ENCODE measurements around the gene BIVM.

Gene BIVM

DNA sequence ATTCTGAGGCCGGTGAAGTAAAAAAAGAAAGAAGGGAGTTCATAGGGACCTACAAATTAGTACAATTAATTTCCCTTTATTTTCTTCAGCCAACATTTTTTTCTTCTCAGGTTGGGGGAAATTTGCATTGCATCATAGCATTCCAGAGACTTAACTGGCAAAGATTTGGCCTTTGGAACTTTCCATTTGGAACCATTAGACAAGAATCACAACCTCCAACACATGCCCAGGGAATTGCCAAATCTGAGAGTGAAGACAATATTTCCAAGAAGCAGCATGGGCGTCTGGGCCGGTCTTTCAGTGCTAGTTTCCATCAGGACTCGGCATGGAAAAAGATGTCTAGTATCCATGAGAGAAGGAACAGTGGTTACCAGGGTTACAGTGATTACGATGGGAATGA is 40.5 kb downstream of the BIVM start:
- no peak for DNase-seq (ENCODE audit: low read depth in 2 of 2)

DNA sequence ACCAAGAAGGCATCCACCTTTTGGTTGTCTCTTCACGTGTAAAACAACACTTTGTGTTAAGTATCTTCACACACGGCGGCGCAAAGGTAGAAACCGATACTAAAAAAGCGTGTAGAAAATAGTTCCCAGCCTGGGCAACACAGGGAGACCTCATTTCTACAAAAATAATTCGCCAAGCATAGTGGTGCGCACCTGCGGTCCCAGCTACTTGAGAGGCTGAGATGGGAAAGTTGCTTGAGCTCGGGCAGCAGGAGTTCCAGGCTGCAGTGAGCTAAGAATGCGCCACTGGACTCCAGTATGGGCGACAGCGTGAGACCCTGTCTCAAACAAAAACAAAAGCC is 46.3 kb downstream of the BIVM start:
- DNase-seq (ENCODE audit: low read depth in 2 of 2) = no peak

DNA sequence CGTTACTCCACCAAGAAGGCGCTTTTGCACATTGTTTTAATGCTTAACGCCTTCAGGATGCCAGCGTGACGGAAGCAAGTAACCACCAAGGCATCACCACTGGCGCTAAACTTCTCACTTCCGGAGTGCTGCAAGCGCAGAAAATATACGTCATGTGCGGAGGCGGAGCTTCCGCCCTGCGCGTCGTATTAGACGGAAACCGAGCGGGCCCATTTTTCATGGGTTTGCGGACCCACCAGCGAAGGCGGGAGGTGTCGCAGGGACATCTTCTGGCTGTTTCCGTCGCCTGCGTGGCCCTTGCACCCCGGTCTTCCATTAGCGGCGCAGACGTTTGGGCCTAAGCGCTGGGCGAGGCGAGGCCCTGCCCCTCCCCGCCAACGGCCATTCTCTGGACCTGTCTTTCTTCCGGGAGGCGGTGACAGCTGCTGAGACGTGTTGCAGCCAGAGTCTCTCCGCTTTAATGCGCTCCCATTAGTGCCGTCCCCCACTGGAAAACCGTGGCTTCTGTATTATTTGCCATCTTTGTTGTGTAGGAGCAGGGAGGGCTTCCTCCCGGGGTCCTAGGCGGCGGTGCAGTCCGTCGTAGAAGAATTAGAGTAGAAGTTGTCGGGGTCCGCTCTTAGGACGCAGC is 46.8 kb downstream of the BIVM start, which contains the start of gene ERCC5:
Gene ERCC5 (plus strand): TSS at position 403 of the 631 bp plus-strand sequence. CDS start 235 bp downstream, outside the sequence.
- DNase-seq (ENCODE audit: low read depth in 2 of 2) = peak; percentile 87 to 95

DNA sequence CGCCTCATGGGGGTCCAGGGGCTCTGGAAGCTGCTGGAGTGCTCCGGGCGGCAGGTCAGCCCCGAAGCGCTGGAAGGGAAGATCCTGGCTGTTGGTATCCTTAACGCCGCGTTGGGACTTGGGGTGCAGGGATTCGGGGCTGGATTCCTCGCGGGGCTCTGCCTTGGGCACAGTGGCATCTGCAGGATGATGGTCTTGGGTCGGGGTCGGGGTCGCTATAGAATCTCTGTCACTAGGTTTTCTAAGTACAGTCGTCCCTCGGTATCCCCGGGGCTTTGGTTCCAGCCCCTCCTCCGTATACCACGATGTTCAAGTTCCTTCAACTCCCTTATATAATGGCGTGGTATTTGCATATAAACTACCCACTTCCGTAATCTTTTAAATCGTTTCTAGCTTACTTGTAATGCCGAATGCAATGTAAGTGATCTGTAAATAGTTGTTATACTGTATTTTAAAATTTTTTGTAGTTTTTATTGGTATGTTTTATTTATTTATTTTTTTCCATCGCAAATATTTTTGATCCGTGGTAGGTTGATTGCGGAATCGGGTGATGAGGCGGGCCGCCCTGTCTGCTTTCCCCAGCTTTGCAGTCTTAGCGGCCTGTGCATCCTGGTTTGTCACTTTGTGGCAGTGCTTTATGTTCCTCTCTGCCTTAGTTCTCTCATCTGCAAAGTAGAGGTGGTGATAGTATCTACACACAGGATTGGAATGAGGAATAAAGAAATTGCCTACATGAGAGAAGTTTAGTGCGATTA is 47.5 kb downstream of the BIVM start:
- DNase-seq (ENCODE audit: low read depth in 2 of 2) = peak in 1 of 2 donors; percentile 17

DNA sequence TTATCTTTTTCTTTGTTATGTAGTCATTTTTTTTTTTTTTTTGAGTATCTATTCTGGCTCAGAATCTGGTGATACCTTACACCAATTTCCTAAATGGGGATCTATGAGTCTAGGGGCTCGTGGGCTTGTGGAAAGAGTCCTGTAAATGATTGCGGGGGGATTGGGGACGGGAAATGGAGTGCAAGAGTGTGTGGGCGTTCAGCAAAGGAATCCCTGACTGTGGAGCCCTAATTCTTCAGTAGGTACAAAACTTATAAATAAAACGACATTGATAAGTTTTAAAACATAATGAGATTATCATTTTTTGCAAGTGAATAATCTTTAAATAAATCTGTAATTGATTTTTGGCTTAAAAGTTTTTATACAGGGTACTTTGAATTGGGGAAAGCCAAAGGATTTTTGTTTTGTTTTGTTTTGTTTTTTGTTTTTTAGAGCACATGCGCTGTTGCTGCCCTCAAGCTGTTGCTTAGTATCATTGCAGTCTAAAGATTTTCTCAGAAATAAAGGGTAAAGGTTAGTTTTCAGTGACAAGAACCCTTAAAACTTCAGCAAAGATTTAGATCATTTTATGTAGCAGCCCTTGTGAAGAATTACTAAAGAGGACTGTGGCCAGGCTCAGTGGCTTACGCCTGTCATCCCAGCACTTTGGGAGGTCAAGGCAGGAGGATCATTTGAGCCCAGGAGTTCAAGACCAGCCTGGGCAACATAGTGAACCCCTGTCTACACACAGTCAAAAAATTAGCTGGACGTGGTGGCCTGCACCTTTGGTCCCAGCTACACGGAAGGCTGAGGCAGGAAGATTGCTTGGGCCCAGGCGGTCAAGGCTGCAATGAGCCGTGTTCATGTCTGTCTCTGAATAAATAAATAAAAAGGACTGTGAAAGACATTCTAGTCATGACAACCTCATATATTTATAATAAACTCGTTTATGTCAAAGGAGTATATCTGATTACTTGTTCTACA is 48.6 kb downstream of the BIVM start:
- DNase-seq (ENCODE audit: low read depth in 2 of 2) = no peak

DNA sequence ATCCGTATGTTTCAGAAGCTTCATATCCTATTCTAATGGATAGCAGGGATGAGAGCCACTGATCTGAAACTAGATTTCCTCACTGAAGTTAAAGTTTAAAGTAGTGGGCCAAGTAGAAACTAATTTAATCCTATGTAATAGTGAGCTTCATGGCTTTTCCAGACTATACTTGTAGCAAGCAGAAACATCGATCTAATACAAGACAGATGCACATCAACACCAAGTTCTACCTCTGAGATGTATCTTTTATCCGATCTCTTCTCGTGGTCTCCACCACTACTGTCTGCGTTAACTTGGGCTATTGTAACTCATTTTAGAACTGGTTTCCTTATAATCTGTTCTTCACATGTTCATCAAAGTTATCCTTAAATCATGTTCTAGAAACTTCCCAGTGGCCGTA is 50.0 kb downstream of the BIVM start:
- DNase-seq (ENCODE audit: low read depth in 2 of 2) = no peak

DNA sequence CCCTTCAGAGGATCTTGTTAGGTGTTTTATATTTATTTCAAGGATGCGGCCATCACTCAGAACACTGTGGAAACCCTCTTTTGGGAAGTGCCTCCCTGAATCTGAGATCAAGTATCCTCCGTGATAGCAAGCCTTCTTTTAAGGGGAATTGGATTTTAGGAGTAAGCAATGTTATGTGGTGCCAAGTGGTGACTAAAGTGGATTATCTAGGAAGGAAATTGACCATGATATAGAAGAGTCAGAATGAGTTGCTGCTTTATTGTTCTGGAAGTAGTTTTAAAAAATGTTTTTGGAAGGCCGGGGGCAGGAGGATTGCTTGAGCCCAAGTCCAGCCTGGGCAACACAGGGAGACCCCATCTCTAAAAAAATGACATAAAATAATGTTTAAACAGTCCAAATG is 53.6 kb downstream of the BIVM start:
- DNase-seq (ENCODE audit: low read depth in 2 of 2) = no peak

DNA sequence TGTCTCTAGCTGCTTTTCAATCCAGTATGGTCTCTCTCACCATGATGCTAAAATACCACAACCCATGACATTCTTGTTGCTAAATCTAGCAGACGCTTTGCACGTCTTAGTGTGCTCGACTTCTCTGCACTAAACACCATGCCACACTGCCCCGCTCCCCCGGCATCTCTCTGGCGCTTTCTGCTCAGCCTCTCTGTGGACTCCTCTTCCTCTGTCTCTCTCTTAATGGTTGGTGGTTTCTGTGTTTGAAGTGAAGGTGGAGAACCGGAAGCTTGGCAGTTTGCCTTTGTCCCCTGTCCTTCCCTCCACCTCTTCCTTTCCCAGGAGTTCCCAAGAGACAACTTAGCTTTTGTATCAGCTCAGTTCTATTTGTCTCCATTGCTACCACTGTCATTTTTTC is 55.8 kb downstream of the BIVM start:
- no peak for DNase-seq (ENCODE audit: low read depth in 2 of 2)

DNA sequence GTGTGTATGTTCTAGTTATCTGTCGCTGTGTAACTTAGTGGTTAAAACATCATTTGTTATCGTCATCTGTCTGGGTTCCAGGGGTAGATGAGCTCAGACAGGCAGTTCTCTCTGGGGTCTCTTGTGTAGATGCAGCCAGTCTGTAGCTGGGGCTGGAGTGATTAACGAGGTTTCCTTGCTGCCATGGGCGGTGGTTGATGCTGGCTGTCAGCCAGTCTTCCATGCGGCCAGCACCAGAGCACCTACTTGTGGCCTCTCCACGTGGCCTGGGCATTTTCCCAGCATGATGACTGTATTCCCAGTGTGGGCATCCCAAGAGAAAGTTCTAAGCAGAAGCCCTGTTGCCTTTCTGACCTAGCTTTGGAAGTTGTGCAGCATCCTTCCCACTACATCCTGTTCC is 57.6 kb downstream of the BIVM start:
- DNase-seq (ENCODE audit: low read depth in 2 of 2) = no peak

DNA sequence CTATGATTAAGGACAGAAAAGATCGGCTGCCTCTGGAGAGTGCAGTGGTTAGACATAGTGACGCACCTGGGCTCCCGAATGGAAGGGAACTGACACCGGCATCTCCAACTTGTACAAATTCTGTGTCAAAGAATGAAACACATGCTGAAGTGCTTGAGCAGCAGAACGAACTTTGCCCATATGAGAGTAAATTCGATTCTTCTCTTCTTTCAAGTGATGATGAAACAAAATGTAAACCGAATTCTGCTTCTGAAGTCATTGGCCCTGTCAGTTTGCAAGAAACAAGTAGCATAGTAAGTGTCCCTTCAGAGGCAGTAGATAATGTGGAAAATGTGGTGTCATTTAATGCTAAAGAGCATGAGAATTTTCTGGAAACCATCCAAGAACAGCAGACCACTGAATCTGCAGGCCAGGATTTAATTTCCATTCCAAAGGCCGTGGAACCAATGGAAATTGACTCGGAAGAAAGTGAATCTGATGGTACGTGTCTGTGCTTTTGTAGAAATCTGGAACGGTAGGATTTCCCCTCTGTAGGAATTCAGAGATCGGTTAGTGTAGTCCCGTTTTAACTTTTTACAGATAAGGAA is 63.8 kb downstream of the BIVM start:
- no peak for DNase-seq (ENCODE audit: low read depth in 2 of 2)

DNA sequence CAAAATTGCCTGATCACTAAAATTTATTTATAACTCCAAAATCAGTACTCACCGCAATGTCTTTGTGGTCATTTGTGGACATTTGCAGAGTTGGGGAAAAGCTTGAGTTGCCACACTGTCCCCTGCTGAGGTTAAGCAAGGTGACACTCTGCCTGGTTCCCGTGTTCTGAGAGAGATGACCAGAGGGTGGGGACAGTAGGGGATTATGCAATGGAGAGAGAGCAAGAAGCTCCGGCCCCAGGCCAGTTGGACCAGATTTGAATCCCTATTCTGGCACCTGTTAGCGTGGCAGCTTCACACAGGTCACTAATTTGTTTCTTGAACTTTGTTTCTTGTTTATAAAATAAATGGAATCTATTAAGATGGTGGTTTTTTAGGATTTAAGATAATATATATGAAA is 64.7 kb downstream of the BIVM start:
- no peak for DNase-seq (ENCODE audit: low read depth in 2 of 2)

DNA sequence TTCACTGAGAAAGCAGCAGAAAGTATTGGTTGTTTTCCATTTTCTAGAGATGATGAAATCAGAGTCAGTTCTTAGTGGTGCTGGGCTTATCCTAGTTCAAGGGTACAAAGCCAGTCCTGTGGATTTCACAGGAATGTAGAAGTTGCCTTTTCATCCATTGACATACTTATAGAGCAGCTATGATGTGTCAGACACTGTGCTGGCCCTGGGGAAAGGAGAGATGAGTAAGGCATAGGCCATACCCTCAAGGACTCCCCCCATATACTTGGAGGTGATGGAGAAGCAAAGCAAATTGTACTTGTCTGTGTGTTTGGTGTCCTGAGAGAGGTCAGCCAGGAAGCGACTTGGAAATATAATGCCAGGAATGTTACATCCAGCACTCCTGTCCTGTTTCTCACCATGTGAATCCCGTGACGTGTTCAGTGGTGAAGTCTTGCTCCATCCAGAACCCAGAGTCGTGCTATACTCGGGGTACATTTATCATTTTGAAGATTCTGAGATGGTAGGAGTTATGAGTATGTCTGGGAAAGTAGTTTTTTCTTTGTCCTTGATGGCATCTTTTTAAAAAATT is 69.5 kb downstream of the BIVM start:
- DNase-seq (ENCODE audit: low read depth in 2 of 2) = no peak

DNA sequence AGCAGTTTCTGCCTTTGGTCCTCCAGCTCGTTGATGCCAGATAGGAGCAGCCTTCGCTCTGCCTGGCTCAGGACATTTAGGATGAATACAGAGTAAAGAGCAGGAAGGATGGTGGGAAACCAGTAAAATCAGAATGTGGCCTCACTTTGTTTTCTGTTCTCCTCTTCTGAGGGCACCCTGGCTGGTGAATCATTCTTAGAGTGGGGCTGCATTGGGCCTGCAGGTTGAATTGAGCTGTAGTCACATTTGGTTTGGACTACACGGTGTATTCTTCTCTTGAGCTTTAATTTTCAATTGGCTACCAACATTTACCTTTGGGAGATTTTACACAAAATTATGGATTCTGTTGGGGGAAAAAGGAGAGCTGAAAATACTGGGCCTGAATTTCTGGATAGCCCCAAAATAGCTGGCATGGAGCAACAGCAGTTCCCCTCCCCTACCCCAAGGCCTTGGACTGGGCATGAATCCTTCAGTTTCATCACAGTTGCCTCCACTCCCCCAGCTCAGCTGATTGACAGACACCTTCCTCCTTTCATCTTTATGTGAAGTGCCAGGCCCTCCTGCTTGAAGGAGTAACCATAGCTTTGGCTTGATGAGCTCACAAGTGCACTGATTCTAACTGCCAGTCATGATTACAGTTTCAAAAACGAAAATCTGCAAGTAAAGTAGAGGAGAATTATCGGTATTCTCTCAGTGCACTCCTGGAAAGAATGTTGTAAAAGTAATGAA is 71.2 kb downstream of the BIVM start:
- DNase-seq (ENCODE audit: low read depth in 2 of 2) = no peak

DNA sequence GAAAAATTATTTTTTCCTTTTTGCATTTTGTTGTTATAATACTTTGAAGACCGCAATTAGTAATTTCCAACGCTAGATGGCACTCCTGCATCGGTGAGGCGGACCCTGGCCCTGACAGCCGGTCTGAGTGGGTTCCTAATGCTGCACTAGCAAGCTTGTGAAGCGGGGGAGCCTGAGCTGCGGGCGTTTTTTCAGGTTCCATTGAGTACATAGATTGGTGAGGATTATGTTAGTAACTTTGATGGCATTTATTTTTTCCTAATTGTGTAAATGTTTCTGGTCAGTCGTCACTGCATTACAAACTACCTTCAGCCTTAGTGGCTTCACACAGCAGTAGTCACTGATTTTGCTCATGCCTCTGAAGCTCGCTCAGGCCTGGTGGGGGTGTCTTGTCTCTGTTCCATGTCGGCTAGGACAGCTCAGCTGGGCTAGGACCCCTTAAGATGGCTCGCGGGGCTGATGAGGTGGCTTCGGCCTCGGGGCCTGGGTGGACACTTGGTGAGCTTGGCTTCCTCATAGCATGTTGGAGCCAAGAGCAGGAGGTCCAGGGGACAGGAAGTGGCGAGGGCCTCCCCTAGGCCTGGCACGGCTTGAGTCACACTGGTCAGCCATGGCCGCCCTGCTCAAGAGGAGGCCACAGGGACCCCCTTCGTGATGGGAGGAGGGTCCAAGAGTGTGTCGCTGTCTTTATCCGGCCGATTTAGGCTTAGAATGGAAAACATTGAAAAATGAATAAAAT is 71.9 kb downstream of the BIVM start:
- DNase-seq (ENCODE audit: low read depth in 2 of 2) = peak; percentile 24 to 42

DNA sequence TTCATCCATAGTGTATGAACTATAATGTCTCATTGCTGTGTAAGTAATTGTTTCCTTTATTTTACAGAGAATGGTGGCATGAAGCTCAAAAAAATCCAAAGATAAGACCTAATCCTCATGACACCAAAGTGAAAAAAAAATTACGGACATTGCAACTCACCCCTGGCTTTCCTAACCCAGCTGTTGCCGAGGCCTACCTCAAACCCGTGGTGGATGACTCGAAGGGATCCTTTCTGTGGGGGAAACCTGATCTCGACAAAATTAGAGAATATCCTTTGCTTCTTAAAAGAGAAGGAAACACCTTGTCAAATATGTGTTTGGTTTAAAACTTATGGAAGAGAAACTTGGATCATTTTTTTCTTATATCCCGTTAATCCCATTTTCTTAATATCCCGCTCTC is 73.2 kb downstream of the BIVM start:
- no peak for DNase-seq (ENCODE audit: low read depth in 2 of 2)

DNA sequence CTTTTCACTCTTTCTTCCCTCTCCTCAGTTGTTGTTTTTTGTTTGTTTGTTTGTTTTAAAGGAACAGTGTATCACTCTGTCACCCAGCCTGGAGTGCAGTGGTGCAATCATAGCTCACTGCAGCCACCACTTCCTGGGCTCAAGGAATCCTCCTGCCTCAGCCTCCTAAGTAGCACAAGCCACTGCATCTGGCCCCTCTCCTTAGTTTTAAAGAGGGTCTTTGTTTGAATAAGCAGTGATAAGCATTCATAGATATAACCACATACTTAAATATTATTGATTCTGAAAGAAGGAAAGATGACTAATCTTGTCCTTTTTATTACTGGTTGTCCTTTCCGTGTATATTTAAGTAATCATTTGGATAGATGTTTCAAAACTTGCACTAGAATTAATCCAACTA is 73.6 kb downstream of the BIVM start:
- DNase-seq (ENCODE audit: low read depth in 2 of 2) = no peak

DNA sequence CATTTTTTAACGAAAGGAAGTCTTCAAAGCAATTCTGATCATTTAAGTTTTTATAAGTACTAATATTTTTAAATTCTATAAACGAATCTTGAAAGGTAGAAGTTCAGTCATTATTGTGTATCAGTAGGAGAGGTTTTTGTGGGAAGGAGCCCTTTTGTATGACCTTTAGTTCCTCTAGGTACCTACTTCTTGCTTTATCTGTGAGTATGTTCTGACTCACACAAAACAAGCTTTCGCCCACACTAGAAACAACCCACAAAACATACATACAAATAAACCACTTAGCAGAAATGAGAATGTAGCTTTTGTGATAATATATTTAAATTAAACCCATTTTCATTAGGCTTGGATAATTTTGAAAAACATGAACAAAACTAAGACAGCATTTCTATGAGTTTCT is 74.7 kb downstream of the BIVM start:
- DNase-seq (ENCODE audit: low read depth in 2 of 2) = no peak

DNA sequence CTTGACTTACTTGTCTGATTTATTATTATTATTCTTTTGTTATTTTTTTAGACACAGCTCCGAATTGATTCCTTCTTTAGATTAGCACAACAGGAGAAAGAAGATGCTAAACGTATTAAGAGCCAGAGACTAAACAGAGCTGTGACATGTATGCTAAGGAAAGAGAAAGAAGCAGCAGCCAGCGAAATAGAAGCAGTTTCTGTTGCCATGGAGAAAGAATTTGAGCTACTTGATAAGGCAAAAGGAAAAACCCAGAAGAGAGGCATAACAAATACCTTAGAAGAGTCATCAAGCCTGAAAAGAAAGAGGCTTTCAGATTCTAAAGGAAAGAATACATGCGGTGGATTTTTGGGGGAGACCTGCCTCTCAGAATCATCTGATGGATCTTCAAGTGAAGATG is 76.3 kb downstream of the BIVM start:
- no peak for DNase-seq (ENCODE audit: low read depth in 2 of 2)

DNA sequence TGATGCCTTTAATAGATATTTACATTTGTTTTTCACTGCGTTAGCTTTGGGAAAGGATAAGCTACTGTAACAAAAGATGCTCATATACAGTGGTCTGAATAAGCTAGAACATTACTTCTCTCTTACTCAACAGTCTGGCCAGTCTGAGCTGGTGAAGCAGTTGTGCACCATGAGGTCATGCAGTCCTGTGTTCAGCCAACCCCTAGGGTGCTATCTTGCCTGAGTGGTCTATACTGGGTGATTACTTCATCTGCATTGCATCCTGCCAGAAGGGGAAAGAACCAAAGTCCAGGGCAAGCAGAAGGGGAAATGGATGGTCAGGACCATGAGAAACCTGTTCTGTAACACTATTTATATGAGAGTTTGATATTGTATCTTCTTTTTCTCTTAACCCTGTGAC is 78.4 kb downstream of the BIVM start:
- no peak for DNase-seq (ENCODE audit: low read depth in 2 of 2)

DNA sequence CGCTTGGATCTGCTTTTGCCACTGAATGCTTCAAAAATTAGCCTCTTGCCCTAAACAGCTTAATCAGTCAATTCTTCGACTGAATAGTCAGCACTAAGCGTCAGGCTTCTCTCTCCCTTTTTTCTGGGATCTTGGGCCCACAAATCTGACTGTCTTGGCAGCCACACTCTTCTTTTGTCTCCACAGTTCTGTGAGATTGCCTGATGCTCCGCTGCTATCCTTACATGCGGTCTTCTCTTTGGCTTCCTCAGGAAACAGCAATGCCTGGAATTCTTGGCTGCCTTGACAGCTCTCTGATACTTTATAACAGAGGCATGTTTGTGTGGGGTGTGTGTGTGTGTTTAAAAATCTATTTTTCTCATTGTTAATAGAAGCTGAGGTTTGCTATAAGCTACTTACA is 79.6 kb downstream of the BIVM start:
- no peak for DNase-seq (ENCODE audit: low read depth in 2 of 2)

All from stimulated activated CD4-positive, alpha-beta T cell treated with anti-CD3 and anti-CD28 coated beads, Interleukin-1b, Interleukin-23, amount 100 ng/mL, for 4 hours (primary cell).